Adrenal gland (tissue), 5 donors: ENCODE measurements around the gene RAB33B.
"Not testable (repeated sequence)": the region's sequence is repeated elsewhere in the genome, so short reads cannot be mapped to it uniquely, and the experiment has no call there.

Source experiments
- CTCF ChIP-seq, 6 experiments: fragments of 450-650 bp in 4 of 6; fragments of 200-600 bp in 2 of 6; sonication (generic) in 1 of 6; IDR thresholded peaks; 1 replicate in 5 of 6; 2 replicates in 1 of 6; pipeline versions ENCODE4 v1.5.1 to v1.8.0; 2016 to 2021; ENCODE audit warnings: antibody characterized with exemption in 6 of 6, mild to moderate bottlenecking in 2 of 6, moderate library complexity in 1 of 6
- POLR2A ChIP-seq, 2 donors: fragments of 450-650 bp; IDR thresholded peaks; one replicate each; pipeline ENCODE4 v1.6.1; 2017; ENCODE audit warnings: antibody characterized with exemption in 2 of 2, mild to moderate bottlenecking in 2 of 2, moderate library complexity in 1 of 2
- donor health status: DM: no; HTN: no; CAD: no.

- not testable (repeated sequence) for TF ChIP-seq CTCF, POLR2A (IDR thresholded peaks at IDR 0.05)
Observed at GRCh38 chr4:139468756-139469155, 14.8 kb downstream of the RAB33B start.
